Panc1 (cell line): ENCODE data around the gene SCARF2.

Experiments
- CTCF ChIP-seq: fragments of 450-650 bp; IDR thresholded peaks from 2 replicates; pipeline ENCODE4 v1.5.1; 2017; ENCODE audit warnings: mild to moderate bottlenecking
- POLR2AphosphoS5 ChIP-seq: IDR thresholded peaks from 2 replicates; pipeline ENCODE4 v1.6.1; 2012; ENCODE audit warnings: mild to moderate bottlenecking, low read depth, low read length, moderate library complexity

GRCh38 chr22:20397498-20397897 is 40.1 kb downstream of the SCARF2 start:
- no peak for TF ChIP-seq POLR2AphosphoS5
- TF ChIP-seq CTCF: no peak
